HepG2 (cell line): Measurements from ENCODE around the gene KLF6. TPM values are rescaled to one million over a fixed set of nuclear protein-coding genes. Genes with fewer than 3 reads are reported as not detected.

Source experiments
- AGO2 ChIP-seq: fragments of 200-400 bp; formaldehyde crosslinking; optimal IDR thresholded peaks from 2 replicates; pipeline ENCODE3; 2017; ENCODE audit warnings: mild to moderate bottlenecking, low read depth, low read length, moderate library complexity
- CHD2 ChIP-seq: IDR thresholded peaks from 2 replicates; pipeline ENCODE4 v1.6.1; 2011; ENCODE audit warnings: low read depth, low read length, improper control_type of control experiment
- FOXK1 ChIP-seq: sonication (generic); formaldehyde crosslinking; IDR thresholded peaks from 2 replicates; pipeline ENCODE4 v1.4.0; 2020; ENCODE audit warnings: low read depth, missing genetic modification reagents, borderline replicate concordance
- GABPB1 ChIP-seq: IDR thresholded peaks from 2 replicates; pipeline ENCODE4 v1.6.1; 2016; ENCODE audit warnings: mild to moderate bottlenecking, missing genetic modification reagents, moderate library complexity, missing compliant biosample characterization
- HDAC1 ChIP-seq: sonication (generic); formaldehyde crosslinking; IDR thresholded peaks from 2 replicates; pipeline ENCODE4 v1.5.1; 2020; ENCODE audit warnings: mild to moderate bottlenecking, missing genetic modification reagents
- HES4 ChIP-seq: sonication (generic); formaldehyde crosslinking; IDR thresholded peaks from 2 replicates; pipeline ENCODE4 v1.9.0; 2021; ENCODE audit warnings: mild to moderate bottlenecking, missing genetic modification reagents, borderline replicate concordance
- HNRNPL ChIP-seq: fragments of 200-400 bp; formaldehyde crosslinking; IDR thresholded peaks from 2 replicates; pipeline ENCODE4 v1.6.1; 2017; ENCODE audit warnings: mild to moderate bottlenecking, low read depth, low read length
- KDM6A ChIP-seq: IDR thresholded peaks from 2 replicates; pipeline ENCODE4 v1.6.1; 2016; ENCODE audit warnings: low read depth
- KLF16 ChIP-seq, 2 experiments: sonication (generic) in 1 of 2; formaldehyde crosslinking in 1 of 2; IDR thresholded peaks; 2 replicates each; pipeline versions ENCODE4 v1.6.1 to v1.8.0; 2016 to 2023; ENCODE audit warnings: missing genetic modification reagents in 2 of 2, missing compliant biosample characterization in 1 of 2
- SP2 ChIP-seq: sonication (generic); formaldehyde crosslinking; IDR thresholded peaks from 2 replicates; pipeline ENCODE4 v1.5.1; 2020; ENCODE audit warnings: mild to moderate bottlenecking, missing genetic modification reagents
- SRSF1 ChIP-seq: fragments of 200-400 bp; formaldehyde crosslinking; optimal IDR thresholded peaks from 2 replicates; pipeline ENCODE3; 2017; ENCODE audit warnings: mild to moderate bottlenecking, low read depth, low read length, moderate library complexity
- TCF7L2 ChIP-seq: IDR thresholded peaks from 2 replicates; pipeline ENCODE4 v1.6.1; 2011; ENCODE audit warnings: mild to moderate bottlenecking, low read depth, low read length, moderate library complexity
- TEF ChIP-seq: sonication (generic); formaldehyde crosslinking; IDR thresholded peaks from 2 replicates; pipeline ENCODE4 v1.5.0; 2020; ENCODE audit warnings: missing genetic modification reagents
- ZFP36L1 ChIP-seq: sonication (generic); formaldehyde crosslinking; IDR thresholded peaks from 2 replicates; pipeline ENCODE4 v1.8.0; 2022; ENCODE audit warnings: mild to moderate bottlenecking, missing genetic modification reagents, moderate library complexity
- ZKSCAN1 ChIP-seq: fragments of 150-350 bp; IDR thresholded peaks from 2 replicates; pipeline ENCODE4 v1.6.1; 2014; ENCODE audit warnings: low read length
- ZKSCAN8 ChIP-seq: IDR thresholded peaks from 2 replicates; pipeline ENCODE4 v1.6.1; 2016; ENCODE audit warnings: borderline replicate concordance, missing genetic modification reagents, missing compliant biosample characterization
- ZNF354B ChIP-seq: sonication (generic); formaldehyde crosslinking; IDR thresholded peaks from 2 replicates; pipeline ENCODE4 v1.8.0; 2022; ENCODE audit warnings: mild to moderate bottlenecking, missing genetic modification reagents
- ZNF574 ChIP-seq: sonication (generic); formaldehyde crosslinking; IDR thresholded peaks from 2 replicates; pipeline ENCODE4 v1.4.0; 2020; ENCODE audit warnings: missing genetic modification reagents
- ZNF800 ChIP-seq: sonication (generic); formaldehyde crosslinking; IDR thresholded peaks from 2 replicates; pipeline ENCODE4 v1.4.0; 2020; ENCODE audit warnings: missing genetic modification reagents
- ZNF883 ChIP-seq: sonication (generic); formaldehyde crosslinking; IDR thresholded peaks from 2 replicates; pipeline ENCODE4 v1.5.1; 2020; ENCODE audit warnings: mild to moderate bottlenecking, missing genetic modification reagents; ENCODE audit errors: not compliant biosample characterization
- polyA plus RNA-seq, 8 experiments: library from polyadenylated mRNA; depleted of rRNA in 3 of 8; stranded (reverse) in 7 of 8; unstranded in 1 of 8; fragments of >200 nt; fragmentation: Illumina TruSeq in 4 of 8; extraction: Trizol in 4 of 8; gene quantifications; 2 replicates each; pipeline versions ENCODE4 v1.2.1 to v1.2.3, GENCODE V29; 2011 to 2016; ENCODE audit warnings: low read depth in 4 of 8, missing spikeins in 1 of 8, mixed read lengths in 1 of 8; ENCODE audit not compliant: insufficient read depth in 1 of 8
- total RNA-seq, 5 experiments: library from RNA; depleted of rRNA; stranded (reverse); fragments of >200 nt; fragmentation: Illumina TruSeq; extraction: Trizol; gene quantifications; 2 replicates each; pipeline ENCODE4 v1.2.3, GENCODE V29; 2016; ENCODE audit warnings: low read depth in 1 of 5
- TF ChIP-seq, protein P1 (sequence below): sonication (generic); formaldehyde crosslinking; IDR thresholded peaks from 2 replicates; pipeline ENCODE4 v1.4.0; 2020; ENCODE audit warnings: missing genetic modification reagents

The KLF6 gene
- total and polyA plus RNA-seq, 2 of the 13 experiments (the other 11 are each of a cell fraction or from before 2014, with no cell fraction given), result 27.0 to 71.9 TPM

- TF ChIP-seq TEF (no peak), HES4 (no peak), AGO2 (peak; percentile 89), ZFP36L1 (CRISPR knock-in tag) (peak; percentile 76; the same call in 1 of the 2 replicates), GABPB1 (CRISPR knock-in tag) (peak; percentile 45), ZKSCAN8 (peak; percentile 68), SRSF1 (no peak), HNRNPL (peak; percentile 96), CHD2 (peak; percentile 54; the same call in 1 of the 2 replicates), HDAC1 (CRISPR knock-in tag) (peak; percentile 74), TCF7L2 (no peak), ZNF574 (CRISPR knock-in tag) (peak; percentile 74), SP2 (CRISPR knock-in tag) (no peak), KLF16 (CRISPR knock-in tag; IDR thresholded peaks at IDR 0.05) (peak in 1 of 2 experiments; percentile 59; a peak in 1 of 4 replicates), ZNF883 (CRISPR knock-in tag) (no peak), ZNF800 (CRISPR knock-in tag) (no peak; the same call in 1 of the 2 replicates), KDM6A (peak; percentile 73), FOXK1 (CRISPR knock-in tag) (peak; percentile 73), ZNF354B (no peak), ZKSCAN1 (no peak)
- TF ChIP-seq, protein P1, sequence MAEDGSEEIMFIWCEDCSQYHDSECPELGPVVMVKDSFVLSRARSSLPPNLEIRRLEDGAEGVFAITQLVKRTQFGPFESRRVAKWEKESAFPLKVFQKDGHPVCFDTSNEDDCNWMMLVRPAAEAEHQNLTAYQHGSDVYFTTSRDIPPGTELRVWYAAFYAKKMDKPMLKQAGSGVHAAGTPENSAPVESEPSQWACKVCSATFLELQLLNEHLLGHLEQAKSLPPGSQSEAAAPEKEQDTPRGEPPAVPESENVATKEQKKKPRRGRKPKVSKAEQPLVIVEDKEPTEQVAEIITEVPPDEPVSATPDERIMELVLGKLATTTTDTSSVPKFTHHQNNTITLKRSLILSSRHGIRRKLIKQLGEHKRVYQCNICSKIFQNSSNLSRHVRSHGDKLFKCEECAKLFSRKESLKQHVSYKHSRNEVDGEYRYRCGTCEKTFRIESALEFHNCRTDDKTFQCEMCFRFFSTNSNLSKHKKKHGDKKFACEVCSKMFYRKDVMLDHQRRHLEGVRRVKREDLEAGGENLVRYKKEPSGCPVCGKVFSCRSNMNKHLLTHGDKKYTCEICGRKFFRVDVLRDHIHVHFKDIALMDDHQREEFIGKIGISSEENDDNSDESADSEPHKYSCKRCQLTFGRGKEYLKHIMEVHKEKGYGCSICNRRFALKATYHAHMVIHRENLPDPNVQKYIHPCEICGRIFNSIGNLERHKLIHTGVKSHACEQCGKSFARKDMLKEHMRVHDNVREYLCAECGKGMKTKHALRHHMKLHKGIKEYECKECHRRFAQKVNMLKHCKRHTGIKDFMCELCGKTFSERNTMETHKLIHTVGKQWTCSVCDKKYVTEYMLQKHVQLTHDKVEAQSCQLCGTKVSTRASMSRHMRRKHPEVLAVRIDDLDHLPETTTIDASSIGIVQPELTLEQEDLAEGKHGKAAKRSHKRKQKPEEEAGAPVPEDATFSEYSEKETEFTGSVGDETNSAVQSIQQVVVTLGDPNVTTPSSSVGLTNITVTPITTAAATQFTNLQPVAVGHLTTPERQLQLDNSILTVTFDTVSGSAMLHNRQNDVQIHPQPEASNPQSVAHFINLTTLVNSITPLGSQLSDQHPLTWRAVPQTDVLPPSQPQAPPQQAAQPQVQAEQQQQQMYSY (CRISPR knock-in tag), result no peak
Observed at GRCh38 chr10:3786295-3787015, 1.4 kb upstream of the KLF6 start (continued).
